ENCODE results near the gene NDUFB1.
A peak's percentile ranks its signal among the peaks of the same experiment; 100 is the strongest.

Gene NDUFB1

GRCh38 chr14:92093320-92093719 is 28.2 kb downstream of the NDUFB1 start:
- peak in 1 of 2 experiments; percentile 59 for DNase-seq

- no peak for DNase-seq
Observed at GRCh38 chr14:92088494-92088893, 33.0 kb downstream of the NDUFB1 start.

DNA sequence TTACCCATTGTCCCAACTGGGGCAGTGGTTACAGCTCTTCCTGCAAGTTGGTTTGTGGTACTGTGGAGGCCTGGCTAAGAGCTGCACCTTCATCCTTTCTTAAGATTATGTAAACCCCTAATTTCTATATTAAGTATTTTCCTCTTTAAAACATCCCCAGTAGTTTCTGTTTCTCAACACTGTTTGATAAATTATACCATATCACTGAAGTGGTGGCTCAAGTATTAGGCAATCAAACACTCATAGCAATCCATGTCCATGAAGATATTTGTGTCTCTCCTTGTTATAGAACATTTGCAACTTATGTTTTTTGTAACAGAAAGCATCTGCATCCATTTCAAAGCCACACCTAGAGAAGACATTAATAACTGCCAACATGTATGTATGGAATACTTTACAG is 47.0 kb downstream of the NDUFB1 start:
- no peak for DNase-seq
